Smooth muscle cell (in vitro differentiated cells): Measurements from ENCODE around the gene AP2B1. TPM values are rescaled to one million over a fixed set of nuclear protein-coding genes. Genes with fewer than 3 reads are reported as not detected.
A peak's percentile ranks its signal among the peaks of the same experiment; 100 is the strongest.

Source experiments
- DNase-seq: peaks from one replicate; lab custom pipeline; 2025; ENCODE audit not compliant: unreplicated experiment; lab: John Stamatoyannopoulos, UW
- H2AFZ ChIP-seq: fragments of 200-600 bp; sonication (generic); 2 replicates; pipeline ENCODE4 v1.6.0; 2016; ENCODE audit warnings: antibody characterized with exemption, low read depth, mild to moderate bottlenecking
- H3F3A ChIP-seq: fragments of 200-600 bp; sonication (generic); 2 replicates; pipeline ENCODE4 v1.6.0; 2017; ENCODE audit warnings: antibody characterized with exemption, low read depth
- H3K27ac ChIP-seq: fragments of 200-600 bp; sonication (generic); 2 replicates; pipeline ENCODE4 v1.5.1; 2016; ENCODE audit warnings: low read depth, mild to moderate bottlenecking
- H3K27me3 ChIP-seq: fragments of 200-600 bp; sonication (generic); 2 replicates; pipeline ENCODE4 v1.6.1; 2016; ENCODE audit warnings: low read depth, mild to moderate bottlenecking
- H3K36me3 ChIP-seq: fragments of 200-600 bp; sonication (generic); 2 replicates; pipeline ENCODE4 v1.5.1; 2016; ENCODE audit warnings: low read depth
- H3K4me1 ChIP-seq: fragments of 200-600 bp; sonication (generic); 2 replicates; pipeline ENCODE4 v1.5.1; 2016; ENCODE audit warnings: low read depth
- H3K4me2 ChIP-seq: fragments of 200-600 bp; sonication (generic); 2 replicates; pipeline ENCODE4 v1.6.0; 2016; ENCODE audit warnings: mild to moderate bottlenecking
- H3K4me3 ChIP-seq: fragments of 200-600 bp; sonication (generic); 2 replicates; pipeline ENCODE4 v1.5.1; 2016; ENCODE audit warnings: mild to moderate bottlenecking
- H3K79me2 ChIP-seq: fragments of 200-600 bp; sonication (generic); 2 replicates; pipeline ENCODE4 v1.6.0; 2016; ENCODE audit warnings: low read depth, mild to moderate bottlenecking
- H3K9ac ChIP-seq: fragments of 200-600 bp; sonication (generic); 2 replicates; pipeline ENCODE4 v1.6.0; 2016; ENCODE audit warnings: low read depth
- H3K9me3 ChIP-seq: fragments of 200-600 bp; sonication (generic); replicated peaks from 2 replicates; pipeline ENCODE4 v1.5.1; 2016; ENCODE audit warnings: low read depth
- H4K20me1 ChIP-seq: fragments of 200-600 bp; sonication (generic); 2 replicates; pipeline ENCODE4 v1.6.0; 2016; ENCODE audit warnings: low read depth
- WGBS: methylation state at CpG from one replicate; pipeline ENCODE4 v1.1.7; 2016; ENCODE audit warnings: low lambda C conversion rate; 5-methylcytosine and 5-hydroxymethylcytosine counted together
- polyA plus RNA-seq: library from polyadenylated mRNA; unstranded; fragments of >200 nt; fragmentation: Nextera tagmentation; extraction: Ambion mirVana; gene quantifications from 2 replicates; pipeline ENCODE4 v1.2.1, GENCODE V29; 2016
- total RNA-seq: library from RNA; depleted of rRNA; stranded (reverse); fragments of >200 nt; gene quantifications from 2 replicates; pipeline ENCODE4 v1.2.3, GENCODE V29; 2014
- TF ChIP-seq, protein P1 (sequence below): fragments of 200-600 bp; sonication (generic); IDR thresholded peaks from 2 replicates; pipeline ENCODE4 v1.5.1; 2017; ENCODE audit warnings: borderline replicate concordance, mild to moderate bottlenecking, antibody characterized with exemption; ENCODE audit not compliant: insufficient read depth, poor library complexity, severe bottlenecking

Gene AP2B1
- total and polyA plus RNA-seq, 2 experiments from 2014 or later = 58.5 to 92.3 TPM

DNA sequence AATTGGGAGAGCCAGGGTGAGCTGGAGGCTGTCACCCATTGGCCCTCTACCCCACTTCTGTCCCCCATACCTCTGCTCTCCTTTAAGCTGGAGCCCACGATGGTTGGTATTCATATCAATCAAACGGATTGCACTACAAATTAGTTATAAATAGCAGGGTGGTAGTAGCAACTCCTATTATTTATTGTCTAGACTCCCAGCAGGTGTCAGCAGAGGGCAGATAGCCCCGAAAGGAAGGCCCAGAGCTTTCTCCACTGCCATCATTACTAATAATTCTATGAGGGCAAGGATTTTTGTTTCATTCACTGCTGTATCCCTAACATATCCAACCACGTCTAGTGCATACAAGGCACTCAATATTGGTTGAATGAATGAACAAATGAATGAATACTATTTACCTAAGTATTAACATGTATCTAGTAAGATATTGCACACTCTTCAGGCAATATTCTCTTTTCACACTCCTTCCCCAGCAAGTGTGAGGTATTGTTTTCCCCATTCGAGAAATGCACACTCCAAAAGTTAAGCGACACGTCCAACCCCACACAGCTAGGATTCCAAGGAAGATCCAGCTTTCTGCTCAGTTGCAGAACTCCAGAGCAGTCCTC is 179.9 kb downstream of the AP2B1 start:
- Histone ChIP-seq H3K9ac (no peak overlapping the region), H3K9me3 (no peaks in the 10 kb centered on the region), H2AFZ (no peak overlapping the region), H4K20me1 (no peaks in the 10 kb centered on the region), H3K4me2 (no peak overlapping the region), H3K36me3 (no peaks in the 10 kb centered on the region), H3K27me3 (no peaks in the 10 kb centered on the region), H3K79me2 (no peaks in the 10 kb centered on the region), H3K4me1 (peaks cover 5% of the 10 kb centered on the region), H3K27ac (no peak overlapping the region), H3K4me3 (no peak overlapping the region), H3F3A (peaks cover 8% of the 10 kb centered on the region)
- 62% methylated on average over 7 of the region's 7 CpGs for WGBS
- TF ChIP-seq, protein P1, sequence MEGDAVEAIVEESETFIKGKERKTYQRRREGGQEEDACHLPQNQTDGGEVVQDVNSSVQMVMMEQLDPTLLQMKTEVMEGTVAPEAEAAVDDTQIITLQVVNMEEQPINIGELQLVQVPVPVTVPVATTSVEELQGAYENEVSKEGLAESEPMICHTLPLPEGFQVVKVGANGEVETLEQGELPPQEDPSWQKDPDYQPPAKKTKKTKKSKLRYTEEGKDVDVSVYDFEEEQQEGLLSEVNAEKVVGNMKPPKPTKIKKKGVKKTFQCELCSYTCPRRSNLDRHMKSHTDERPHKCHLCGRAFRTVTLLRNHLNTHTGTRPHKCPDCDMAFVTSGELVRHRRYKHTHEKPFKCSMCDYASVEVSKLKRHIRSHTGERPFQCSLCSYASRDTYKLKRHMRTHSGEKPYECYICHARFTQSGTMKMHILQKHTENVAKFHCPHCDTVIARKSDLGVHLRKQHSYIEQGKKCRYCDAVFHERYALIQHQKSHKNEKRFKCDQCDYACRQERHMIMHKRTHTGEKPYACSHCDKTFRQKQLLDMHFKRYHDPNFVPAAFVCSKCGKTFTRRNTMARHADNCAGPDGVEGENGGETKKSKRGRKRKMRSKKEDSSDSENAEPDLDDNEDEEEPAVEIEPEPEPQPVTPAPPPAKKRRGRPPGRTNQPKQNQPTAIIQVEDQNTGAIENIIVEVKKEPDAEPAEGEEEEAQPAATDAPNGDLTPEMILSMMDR = peak; percentile 55
- no peak for DNase-seq

DNA sequence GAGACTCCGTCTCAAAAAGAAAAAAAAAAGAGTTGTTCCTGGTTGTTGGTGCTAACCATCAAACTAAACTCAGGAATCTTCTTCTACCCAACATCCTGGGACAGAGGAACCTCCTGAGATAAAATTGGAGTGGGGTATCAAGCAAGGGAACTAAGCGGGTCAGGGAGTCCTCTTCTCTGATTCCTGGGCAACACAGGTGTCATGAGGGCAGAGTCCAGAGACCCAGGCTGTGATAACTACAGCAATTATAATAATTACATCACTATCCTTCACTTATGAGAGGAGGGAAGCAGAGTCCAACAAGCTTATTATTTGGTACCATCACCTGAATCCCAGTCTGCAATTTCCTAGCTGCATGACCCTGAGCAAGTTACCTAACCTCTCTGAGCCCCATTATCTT is 181.7 kb downstream of the AP2B1 start:
- Histone ChIP-seq H3K79me2 (no peaks in the 10 kb centered on the region), H3K4me1 (peaks cover 11% of the 10 kb centered on the region), H3K27me3 (no peaks in the 10 kb centered on the region), H3K4me3 (no peak overlapping the region), H3K4me2 (no peak overlapping the region), H3K9ac (no peak overlapping the region), H2AFZ (no peak overlapping the region), H3K36me3 (no peaks in the 10 kb centered on the region), H3F3A (peaks cover 9% of the 10 kb centered on the region), H4K20me1 (no peaks in the 10 kb centered on the region), H3K9me3 (no peaks in the 10 kb centered on the region), H3K27ac (no peak overlapping the region)
- no peak for DNase-seq
- TF ChIP-seq, protein P1 = no peak
- WGBS = 95% methylated on average over 2 of the region's 2 CpGs

DNA sequence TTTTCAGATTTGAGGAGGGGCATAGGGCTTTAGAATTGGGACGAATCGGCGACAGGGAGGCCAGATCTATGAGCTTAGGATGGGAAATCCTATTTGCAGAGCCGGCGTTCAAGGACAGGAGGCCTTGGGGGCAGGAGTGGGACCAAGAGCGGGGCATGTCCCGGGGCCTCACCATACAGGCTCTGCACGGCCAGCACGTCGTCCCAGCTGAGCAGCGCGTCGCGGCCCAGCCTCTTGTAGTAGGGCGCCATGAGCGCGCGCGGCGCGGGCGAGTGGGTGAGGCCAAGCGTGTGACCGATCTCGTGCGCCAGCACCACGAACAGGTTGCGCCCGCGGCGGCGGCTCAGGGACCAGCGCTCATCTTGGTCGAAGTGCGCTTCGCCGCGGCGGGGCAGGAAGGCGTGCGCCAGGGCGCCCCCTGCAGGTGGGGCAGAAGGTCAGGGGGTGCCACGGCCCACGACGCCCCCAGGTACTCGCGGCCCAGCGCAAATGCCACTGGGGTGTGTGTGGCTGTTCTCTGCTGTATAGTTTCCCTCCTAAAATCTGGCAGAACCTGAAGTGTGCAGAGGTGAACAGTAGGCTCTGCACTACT is 182.9 kb downstream of the AP2B1 start:
- Histone ChIP-seq H3K9me3 (no peaks in the 10 kb centered on the region), H3K27ac (no peak overlapping the region), H3K79me2 (no peaks in the 10 kb centered on the region), H3F3A (peaks cover 12% of the 10 kb centered on the region), H2AFZ (no peak overlapping the region), H3K4me2 (no peak overlapping the region), H3K36me3 (no peaks in the 10 kb centered on the region), H3K9ac (no peak overlapping the region), H3K4me3 (no peak overlapping the region), H4K20me1 (no peaks in the 10 kb centered on the region), H3K27me3 (no peaks in the 10 kb centered on the region), H3K4me1 (peaks cover 18% of the 10 kb centered on the region)
- no peak for DNase-seq
- TF ChIP-seq, protein P1 = peak; percentile 44
- WGBS = 97% methylated on average over 46 of the region's 48 CpGs

DNA sequence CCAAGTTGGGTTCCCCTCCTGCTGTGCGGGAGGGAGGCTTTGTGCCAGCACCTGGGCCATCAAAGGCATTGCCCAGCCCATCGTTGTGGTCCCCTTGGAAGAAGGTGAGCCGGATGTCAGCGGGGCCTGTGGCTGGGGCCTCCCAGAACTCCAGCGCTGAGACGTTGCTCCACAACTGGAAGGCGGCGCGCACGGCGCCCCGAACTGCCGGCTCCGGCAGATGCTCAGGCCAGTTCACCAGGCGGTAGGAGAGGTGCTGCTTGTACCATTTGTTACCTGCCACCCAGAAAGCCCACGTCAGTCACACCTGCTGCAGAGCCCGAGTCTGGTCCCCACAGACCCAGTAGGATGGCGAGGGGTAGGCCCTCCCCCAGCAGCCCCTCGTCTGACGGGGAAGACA is 186.0 kb downstream of the AP2B1 start:
- Histone ChIP-seq H3K36me3 (no peaks in the 10 kb centered on the region), H3K27ac (no peak overlapping the region), H3F3A (peaks cover 17% of the 10 kb centered on the region), H3K4me1 (peaks cover 19% of the 10 kb centered on the region), H2AFZ (no peak overlapping the region), H4K20me1 (no peaks in the 10 kb centered on the region), H3K4me2 (no peak overlapping the region), H3K9me3 (no peaks in the 10 kb centered on the region), H3K4me3 (no peak overlapping the region), H3K9ac (no peak overlapping the region), H3K79me2 (no peaks in the 10 kb centered on the region), H3K27me3 (no peaks in the 10 kb centered on the region)
- DNase-seq = no peak
- TF ChIP-seq, protein P1 = no peak
- 95% methylated on average over 20 of the region's 20 CpGs for WGBS
